Endometrial microvascular endothelial cells (primary cell): Measurements from ENCODE around the gene ENG. TPM values are rescaled to one million over a fixed set of nuclear protein-coding genes. Genes with fewer than 3 reads are reported as not detected.
"Not testable (repeated sequence)": the region's sequence is repeated elsewhere in the genome, so short reads cannot be mapped to it uniquely, and the experiment has no call there.

Experiments
- in situ Hi-C: cut with HindIII; loops from 2 replicates; pipeline ENCODE4 v1.10.0; 2017; ENCODE audit warnings: low sequenced_read_pairs, low pct_unique_long_range_greater_than_20kb; ENCODE audit errors: inconsistent ontology term
- total RNA-seq: library from RNA; depleted of rRNA; stranded (reverse); fragments of >200 nt; gene quantifications from one replicate; pipeline ENCODE4 v1.2.3, GENCODE V29; 2015; ENCODE audit errors: inconsistent ontology term

ENG gene
- total RNA-seq, 1 donor from 2014 or later = 436 TPM

DNA sequence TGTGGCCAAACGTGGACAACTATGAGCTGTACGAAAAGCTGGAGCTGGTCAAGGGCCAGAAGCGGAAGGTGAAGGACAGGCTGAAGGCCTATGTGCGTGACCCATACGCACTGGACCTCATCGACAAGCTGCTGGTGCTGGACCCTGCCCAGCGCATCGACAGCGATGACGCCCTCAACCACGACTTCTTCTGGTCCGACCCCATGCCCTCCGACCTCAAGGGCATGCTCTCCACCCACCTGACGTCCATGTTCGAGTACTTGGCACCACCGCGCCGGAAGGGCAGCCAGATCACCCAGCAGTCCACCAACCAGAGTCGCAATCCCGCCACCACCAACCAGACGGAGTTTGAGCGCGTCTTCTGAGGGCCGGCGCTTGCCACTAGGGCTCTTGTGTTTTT lies 65.3 kb downstream of the ENG start:
- in situ Hi-C loops = no loop called here

DNA sequence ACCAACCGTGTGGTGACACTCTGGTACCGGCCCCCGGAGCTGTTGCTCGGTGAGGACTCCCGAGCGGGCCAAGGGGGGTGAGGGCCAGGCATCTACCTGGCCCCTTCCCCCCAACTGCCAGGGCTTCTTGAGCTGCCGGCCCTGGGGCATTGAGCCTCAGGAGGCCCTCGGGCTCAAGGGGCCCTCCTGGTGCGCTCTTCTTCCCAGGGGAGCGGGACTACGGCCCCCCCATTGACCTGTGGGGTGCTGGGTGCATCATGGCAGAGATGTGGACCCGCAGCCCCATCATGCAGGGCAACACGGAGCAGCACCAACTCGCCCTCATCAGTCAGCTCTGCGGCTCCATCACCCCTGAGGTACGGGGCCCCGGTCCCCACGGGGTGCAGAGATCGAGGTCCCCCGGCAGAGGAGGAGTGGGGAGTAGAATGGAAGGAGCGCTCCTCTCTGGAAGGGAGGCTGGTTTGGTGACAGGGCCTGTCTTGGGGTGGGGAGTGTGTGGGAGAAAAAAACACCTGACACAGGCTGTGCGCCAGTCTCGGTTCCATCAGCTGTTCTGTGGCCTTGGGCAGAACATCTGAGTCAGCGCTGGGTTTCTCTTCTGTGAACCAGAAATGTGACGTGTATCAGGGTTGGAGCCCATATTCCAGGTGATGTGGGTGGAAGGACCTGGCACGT lies 66.0 kb downstream of the ENG start:
- in situ Hi-C loops = no loop called here

DNA sequence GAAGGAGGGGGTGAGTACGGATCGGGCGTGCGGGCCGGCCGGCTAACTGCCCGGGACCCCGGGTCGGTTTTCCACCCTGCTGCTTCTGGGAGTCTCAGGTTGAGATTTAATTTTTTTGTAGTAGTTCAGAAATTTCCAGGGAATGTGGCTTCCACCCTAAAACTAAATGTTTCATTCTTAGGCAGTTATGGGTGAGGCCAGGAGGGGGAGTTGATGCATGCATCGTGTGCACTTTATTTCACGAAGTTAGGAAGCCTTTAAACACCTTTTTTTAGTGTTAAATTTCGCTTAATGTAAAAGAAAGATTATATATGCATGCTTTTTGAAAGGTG lies 67.7 kb downstream of the ENG start:
- in situ Hi-C loops = no loop called here

DNA sequence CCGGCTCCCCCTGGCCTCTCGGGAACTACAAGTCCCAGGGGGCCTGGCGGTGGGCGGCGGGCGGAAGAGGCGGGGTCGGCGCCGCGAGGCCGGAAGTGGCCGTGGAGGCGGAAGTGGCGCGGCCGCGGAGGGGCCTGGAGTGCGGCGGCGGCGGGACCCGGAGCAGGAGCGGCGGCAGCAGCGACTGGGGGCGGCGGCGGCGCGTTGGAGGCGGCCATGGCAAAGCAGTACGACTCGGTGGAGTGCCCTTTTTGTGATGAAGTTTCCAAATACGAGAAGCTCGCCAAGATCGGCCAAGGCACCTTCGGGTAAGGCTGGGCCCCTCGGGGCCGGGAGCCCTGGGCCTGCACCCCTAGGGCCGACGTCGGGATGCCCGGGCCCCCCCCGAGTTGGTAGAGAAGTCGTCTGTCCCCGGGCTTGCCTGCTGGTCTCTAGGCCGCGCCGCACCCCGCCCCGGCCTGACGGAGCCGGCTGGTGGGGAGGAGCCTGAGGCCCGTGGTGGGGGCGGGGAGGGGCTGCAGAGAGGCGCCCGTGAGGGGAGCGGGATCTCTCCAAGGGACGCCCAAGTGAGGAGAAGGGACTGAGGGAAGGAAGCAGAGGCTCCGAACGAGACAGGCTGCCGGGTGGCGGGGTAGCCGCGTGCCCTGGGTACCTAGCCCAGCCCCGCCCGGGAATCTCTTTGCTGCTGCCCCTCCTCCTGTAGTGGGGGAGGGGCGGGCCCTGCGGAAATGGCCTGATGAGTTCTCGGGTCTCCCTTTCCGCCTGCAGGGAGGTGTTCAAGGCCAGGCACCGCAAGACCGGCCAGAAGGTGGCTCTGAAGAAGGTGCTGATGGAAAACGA lies 68.3 kb downstream of the ENG start, which contains the start of gene CDK9:
Gene CDK9 (plus strand): TSS at position 102 of the 840 bp plus-strand sequence. CDS start 115 bp downstream, at position 217.
- in situ Hi-C loops = no loop called here

DNA sequence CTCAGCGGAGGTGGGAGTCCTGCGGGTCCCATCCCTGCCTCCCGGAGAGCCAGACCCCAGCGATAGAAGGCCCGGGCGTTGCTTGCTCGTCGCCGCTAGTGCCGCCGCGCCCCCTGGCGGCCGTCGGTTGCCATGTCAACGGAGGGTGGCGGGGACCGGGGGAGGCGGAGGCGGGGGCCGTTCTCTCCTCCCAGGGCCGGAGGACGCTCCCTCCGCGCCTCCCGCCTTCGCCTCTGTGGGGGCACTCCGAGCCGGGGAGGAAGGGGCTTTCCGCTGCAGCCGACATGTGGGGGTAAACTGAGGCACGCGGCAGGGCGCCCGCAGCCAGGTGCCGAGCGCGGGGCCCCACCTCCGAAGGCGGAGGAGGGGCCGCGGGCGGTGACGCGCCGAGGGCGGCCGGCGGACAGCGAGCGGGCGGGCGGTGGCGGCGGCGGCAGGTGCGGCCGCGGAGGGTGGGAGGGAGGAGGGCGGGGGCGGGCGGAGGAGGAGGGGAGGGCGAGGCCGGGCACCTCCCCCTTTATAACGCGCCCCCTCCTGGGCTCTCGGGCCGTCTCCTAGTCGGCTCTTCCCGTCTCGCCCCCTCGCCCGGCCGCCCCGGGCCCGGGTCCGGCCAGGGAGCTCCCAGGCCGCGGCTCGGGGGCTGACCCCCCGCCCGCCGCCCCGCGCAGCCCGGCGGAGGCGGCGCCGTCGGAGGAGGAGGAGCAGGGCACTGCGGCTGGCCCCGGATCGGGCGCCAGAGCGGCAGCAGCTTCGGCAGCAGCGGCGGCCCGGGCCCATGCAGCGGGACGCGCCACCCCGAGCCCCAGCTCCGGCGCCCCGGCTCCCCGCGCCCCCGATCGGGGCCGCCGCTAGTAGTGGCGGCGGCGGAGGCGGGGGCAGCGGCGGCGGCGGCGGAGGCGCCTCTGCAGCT lies 69.2 kb downstream of the ENG start:
- in situ Hi-C loops = no loop called here

DNA sequence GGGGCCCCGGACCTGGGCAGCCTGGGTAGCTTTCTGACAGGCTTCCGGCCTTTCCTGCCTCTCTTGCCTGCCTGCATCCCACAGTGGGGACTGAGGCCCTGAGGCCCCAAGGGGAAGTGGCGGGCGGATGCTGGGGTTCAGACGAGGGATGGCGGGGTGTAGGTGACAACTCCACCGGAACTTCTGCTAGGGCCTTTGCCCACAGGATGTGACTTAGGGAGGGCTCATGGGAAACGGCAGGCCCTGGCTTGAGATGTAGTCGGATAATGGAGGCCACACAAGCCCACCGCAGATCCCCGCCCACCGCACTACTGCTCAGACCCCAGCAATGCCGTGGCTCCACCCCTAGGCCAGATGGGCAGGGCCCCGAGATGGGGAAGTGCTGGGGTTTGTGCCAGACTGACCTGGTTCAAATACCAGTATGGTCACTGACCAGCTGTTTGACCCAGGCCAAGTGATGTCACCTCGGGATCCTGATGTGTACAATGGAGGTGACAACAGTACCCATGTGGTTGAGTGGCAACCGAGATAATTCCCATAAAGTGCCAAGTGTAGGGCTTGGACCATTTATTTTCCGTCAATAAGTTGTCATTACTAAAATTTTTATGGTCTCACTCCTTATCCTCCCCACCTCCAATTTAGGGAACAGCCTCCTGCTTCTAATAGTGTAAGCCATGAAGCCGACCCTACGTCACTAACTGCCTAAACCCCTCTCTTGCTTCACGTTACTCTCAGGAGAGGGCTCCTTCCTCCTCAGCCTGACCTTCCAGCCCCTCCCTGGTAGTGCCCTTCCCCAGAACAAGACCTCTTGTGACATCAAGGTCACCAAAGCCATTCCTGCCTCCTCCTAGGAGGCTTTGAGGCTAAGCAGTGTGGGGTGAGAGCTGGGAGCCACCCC lies 71.1 kb downstream of the ENG start:
- in situ Hi-C loops = no loop called here

DNA sequence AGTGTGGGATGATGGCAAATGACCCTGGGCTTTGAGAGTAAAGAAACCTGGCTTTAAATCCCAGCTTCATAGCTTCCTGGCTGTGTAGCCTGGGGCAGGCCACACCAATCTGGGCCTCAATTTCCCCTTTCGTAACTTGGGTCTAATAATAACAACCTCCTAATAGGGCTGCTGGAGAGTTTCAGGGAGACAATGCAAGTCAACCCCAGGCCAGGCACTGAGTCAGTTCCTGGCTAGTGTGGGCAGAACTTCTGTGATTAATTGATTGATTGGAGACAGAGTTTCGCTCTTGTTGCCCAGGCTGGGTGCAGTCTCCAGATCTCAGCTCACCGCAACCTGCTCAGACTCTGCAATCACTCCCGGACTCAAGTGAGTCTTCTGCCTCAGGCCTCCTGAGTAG lies 72.7 kb downstream of the ENG start:
- in situ Hi-C loops = no loop called here

DNA sequence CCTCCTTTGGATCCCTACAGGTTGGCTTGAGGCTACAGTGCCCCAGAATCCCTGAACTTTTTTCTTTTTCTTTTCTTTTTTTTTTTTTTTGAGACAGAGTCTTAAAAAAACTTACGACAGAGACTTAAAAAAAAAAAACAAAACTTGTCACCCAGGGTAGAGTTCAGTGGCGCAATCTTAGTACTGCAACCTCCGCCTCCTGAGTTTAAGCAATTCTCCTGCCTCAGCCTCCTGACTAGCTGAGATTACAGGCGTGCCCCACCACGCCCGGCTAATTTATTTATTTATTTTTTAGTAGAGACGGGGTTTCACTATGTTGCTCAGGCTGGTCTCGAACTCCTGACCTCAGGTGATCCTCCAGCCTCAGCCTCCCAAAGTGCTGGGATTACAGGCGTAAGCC lies 73.5 kb downstream of the ENG start:
- in situ Hi-C loops = not testable (repeated sequence)

DNA sequence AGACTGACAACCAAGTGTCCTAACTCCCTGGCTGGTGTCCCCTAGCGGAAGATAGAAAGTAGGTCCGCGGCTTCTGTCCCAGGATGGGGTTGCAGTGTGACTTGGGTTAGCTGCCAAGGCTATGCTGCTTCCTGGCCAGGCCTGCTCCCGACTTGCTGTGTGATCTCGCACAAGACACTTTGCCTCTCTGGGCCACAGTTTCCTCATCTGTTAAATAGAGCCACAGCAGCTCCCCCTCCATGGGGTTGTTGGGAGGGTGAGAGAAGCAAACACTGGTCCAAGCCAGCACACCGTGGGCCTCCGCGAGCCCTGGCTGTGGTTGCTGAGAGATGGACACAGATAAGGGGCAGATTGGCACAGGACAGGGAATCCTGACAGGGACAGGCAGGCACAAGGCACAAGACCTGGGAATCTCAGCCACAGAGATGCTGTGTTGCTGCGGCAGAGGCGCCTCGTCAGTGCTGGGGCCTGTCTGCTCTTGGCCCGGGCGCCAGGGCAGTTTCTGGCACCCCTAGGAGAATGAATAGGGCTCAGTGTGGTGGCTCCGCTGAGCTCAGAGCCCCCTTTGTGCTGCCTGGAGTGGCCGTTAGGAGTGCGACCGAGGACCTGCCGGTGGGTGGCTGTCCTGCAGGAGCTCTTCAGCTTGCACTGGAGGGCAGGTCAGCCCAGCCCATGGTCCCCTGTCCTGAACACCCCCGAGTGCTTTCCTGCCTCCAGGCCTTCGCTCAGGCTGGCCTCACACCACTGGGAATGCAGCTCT lies 74.2 kb downstream of the ENG start:
- in situ Hi-C loops = no loop called here

DNA sequence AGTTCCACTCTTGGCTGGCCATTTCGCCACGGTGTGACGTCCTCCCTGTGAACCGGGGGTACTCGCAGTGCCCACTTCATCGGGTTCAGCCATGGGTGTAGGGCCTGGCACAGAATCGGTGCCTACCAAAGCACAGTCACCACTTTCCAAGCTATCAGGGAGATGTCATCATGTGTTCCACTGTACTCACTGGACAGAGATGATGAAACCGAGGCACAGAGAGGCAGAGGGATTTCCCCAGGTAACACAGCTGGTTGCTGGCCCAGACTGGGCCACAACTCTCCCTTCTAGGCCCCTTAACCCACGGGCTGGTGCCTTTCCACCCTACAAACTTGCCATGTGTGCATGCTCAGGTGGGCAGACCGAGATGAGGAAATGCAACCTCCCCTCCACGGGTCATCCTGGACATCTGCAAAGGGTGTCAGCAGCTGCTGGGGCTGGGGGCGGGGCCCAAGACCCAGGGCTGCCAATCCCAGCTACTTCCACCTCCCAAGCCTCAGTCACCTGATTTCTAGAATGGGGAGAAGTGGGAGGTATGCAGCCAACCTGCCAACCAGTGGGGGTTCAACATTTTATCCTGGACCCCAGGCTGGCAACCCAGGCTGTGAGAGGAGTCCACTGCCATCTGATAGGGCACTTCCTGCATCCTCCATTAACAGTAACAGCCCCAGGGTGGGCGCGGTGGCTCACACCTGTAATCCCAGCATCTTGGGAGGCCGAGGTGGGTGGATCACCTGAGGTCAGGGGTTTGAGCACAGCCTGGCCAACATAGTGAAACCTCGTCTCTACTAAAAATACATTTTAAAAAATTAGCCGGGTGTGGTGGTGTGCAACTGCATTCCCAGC lies 75.1 kb downstream of the ENG start:
- in situ Hi-C loops = no loop called here

DNA sequence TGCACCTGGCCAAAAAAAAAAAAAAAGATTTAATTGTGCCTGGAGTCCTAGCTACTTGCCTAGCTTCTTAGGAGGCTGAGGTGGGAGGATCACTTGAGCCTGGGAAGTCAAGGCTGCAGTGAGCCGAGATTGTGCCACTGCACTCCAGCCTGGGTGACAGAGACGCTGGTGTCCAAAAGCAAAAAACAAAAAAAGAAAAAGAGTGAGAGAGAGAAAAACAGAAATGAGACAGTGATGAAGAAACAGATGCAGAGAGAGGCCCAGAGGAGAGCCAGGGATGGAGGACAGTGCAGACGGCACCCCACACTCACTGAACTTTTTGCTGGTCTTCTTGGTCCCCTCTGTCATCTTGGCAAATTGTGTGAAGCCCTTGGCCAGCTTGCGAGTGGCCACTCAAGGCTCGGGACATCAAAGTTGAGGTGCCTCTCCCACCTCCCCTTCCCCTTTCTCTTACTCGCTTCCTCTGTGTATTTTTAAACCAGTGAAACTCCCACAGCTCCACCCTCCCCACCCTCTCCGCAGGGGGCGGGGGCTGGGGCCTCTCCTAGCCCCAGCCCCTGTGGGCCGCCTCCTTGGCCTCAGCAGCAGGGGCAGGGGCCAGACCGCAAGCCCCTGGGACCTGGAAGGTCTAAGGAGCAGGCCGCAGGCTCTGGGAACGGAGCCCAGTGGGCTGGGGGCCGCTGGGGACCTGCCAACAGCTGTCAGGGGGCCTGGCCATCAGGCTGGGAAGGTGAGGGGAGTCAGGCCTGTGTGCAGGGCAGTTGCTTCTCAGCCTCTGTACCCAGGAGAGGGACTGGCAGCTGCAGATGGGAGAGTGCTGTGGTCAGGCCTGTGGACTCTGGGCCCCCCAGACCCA lies 76.0 kb downstream of the ENG start, which contains the start of gene SH2D3C:
Gene SH2D3C (minus strand): TSS at position 387 of the 856 bp plus-strand sequence. CDS start 39 bp downstream, at position 348.
- in situ Hi-C loops = no loop called here

DNA sequence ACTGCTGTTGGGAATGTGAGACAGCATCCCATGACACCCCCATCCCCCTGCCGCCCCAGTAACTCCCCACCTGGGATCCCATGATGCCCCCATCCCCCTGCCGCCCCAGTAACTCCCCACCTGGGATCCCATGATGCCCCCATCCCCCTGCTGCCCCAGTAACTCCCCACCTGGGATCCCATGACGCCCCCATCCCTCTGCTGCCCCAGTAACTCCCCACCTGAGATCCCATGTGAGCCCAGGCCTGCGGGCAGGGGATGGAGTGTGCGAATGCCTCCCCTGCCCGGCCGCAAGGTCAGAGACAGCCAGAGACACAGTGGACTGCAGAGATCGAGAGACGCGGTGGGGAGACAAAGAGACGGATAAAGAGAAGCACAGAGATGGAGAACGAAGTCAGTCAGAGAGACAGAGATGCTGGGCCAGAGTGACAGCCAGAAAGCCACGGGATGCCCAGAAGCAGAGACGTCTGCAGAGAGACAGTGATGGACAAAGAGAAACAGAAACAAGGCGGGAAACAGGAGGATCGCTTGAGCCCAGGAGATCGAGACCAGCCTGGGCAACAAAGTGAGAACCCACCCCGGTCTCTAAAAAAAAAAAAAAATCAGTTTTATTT lies 77.0 kb downstream of the ENG start:
- in situ Hi-C loops = no loop called here

DNA sequence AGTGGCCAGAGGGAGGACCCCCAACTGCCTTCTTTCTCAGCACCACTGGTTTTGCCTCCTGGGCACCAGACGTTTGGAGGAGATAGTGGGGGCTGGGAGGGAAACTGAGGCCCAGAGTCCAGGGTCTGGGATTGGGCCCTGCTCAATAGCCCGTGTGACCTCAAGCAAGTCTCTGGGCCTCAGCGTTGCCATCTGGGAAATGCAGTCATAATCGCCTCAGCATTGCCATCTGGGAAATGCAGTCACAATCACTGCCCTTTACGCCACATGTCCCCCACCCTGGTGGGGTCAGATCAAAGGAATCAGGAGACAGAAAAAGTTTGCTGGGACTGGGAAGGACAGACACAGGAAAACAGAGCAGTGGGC lies 77.6 kb downstream of the ENG start:
- in situ Hi-C loops = no loop called here

DNA sequence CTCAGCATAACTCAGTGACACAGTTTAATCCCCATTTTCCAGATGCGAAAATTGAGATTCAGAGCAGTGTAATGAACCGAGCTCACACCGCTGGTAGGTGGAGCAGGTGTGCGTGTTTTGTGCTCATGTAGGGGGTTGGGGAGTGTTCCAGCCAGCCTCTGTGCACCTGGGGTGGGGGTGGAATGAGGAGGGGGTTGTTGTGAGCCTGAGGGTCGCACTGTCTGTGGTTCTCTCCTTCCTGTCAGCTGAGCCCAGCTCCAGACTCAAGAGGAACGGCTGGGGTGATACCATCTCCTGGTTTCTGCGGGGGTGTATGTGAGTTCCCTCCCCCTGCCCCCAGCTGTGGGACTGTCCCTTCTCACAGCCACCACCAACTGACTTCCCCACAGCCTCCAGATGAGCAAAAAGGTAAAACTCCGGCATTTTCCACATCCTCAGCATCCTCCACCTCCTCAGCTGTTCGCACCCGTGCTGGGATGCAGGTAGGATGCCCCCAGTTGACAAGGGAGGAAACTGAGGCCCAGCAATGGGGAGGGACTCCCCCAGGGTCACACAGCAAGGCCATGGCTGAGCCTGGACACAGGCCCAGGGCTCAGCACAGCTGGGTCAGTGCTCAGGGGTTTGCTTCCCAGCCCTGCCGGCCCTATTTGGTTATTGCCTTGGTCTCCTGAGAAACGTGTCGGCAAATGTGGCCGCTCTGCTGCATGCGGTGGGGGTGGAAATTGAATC lies 78.1 kb downstream of the ENG start:
- in situ Hi-C loops = no loop called here

DNA sequence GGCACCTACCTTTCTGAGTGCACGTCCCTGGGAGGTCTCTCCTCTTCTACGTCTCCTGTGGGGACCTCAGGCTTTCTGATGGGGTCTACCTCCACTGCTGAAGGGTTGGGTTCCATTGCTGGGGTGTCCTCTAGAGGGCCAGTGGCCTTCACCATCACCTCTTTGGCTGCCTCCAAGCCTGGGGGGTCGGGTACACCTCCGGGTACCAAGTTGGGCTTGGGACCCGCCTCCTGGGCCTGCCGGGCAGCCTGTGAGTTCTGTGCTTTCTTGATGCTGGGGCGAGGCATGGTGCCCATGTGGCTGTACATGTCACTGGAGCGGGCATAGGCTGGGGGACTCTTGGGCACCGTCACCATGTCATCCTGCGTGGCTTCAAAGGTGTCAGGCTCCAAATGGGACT lies 80.5 kb downstream of the ENG start:
- in situ Hi-C loops = loop anchor here (25.0 kb wide), 2 partner anchors 88 to 163 kb away; partner anchors contain the start of genes DPM2, ENG and PIP5KL1
